GM21367 (cell line): ENCODE data around the gene PNKD.

ENCODE experiments used
- ATAC-seq: cut with Tn5 transposase; IDR thresholded peaks from one replicate; pipeline ENCODE4 v1.9.1; 2021; ENCODE audit not compliant: unreplicated experiment

Gene PNKD

GRCh38 chr2:218256612-218257350 is 13.5 kb upstream of the PNKD start:
- ATAC-seq, result no peak

GRCh38 chr2:218257390-218257981 is 12.8 kb upstream of the PNKD start:
- ATAC-seq, result peak; percentile 72

- ATAC-seq, result no peak
Observed at GRCh38 chr2:218259099-218259961, 11.0 kb upstream of the PNKD start.

GRCh38 chr2:218260166-218260565 is 10.2 kb upstream of the PNKD start:
- ATAC-seq, result no peak

GRCh38 chr2:218260742-218261422 is 9.4 kb upstream of the PNKD start, which contains the start of gene GPBAR1:
GPBAR1 (plus strand) TSS chr2:218261015; CDS start chr2:218262725, 1,710 bp downstream.
- no peak for ATAC-seq

- no peak for ATAC-seq
Observed at GRCh38 chr2:218261423-218262236, 8.7 kb upstream of the PNKD start.

- ATAC-seq, result no peak
Observed at GRCh38 chr2:218262237-218262600, 8.1 kb upstream of the PNKD start.

GRCh38 chr2:218262631-218263586 is 7.4 kb upstream of the PNKD start:
- ATAC-seq, result no peak

- ATAC-seq, result no peak
Observed at GRCh38 chr2:218263817-218264641, 6.3 kb upstream of the PNKD start.

- ATAC-seq, result no peak
Observed at GRCh38 chr2:218264773-218265561, 5.4 kb upstream of the PNKD start.

GRCh38 chr2:218265626-218266025 is 4.7 kb upstream of the PNKD start:
- no peak for ATAC-seq

GRCh38 chr2:218266316-218266979 is 3.9 kb upstream of the PNKD start:
- no peak for ATAC-seq

- no peak for ATAC-seq
Observed at GRCh38 chr2:218267259-218267658, 3.1 kb upstream of the PNKD start.

GRCh38 chr2:218270721-218271486 is 585 bp downstream of the PNKD start:
- no peak for ATAC-seq

- no peak for ATAC-seq
Observed at GRCh38 chr2:218271487-218271797, 1.1 kb downstream of the PNKD start.

- no peak for ATAC-seq
Observed at GRCh38 chr2:218271865-218272530, 1.7 kb downstream of the PNKD start.
